SK-N-SH treated with all-trans-retinoic acid at 6 μM for 48 hours (cell line): Measurements from ENCODE around the gene GABARAP.

Experiments
- ATAC-seq: fragments of 200-7000 bp; cut with Tn5 transposase; 3 replicates; pipeline ENCODE4 v1.9.1; 2020; ENCODE audit warnings: mild to moderate bottlenecking, moderate library complexity
- ARNTL ChIP-seq: fragments of 450-650 bp; formaldehyde crosslinking; IDR thresholded peaks from 2 replicates; pipeline ENCODE4 v1.5.0; 2020; ENCODE audit warnings: low read depth, mild to moderate bottlenecking, moderate library complexity, borderline replicate concordance
- BACH2 ChIP-seq: fragments of 250-450 bp; sonication (Bioruptor Pico); IDR thresholded peaks from 2 replicates; pipeline ENCODE4 v1.9.0; 2021; ENCODE audit warnings: mild to moderate bottlenecking, borderline replicate concordance
- CSDC2 ChIP-seq: fragments of 250-450 bp; sonication (Bioruptor Pico); IDR thresholded peaks from 2 replicates; pipeline ENCODE4 v1.5.0; 2020; ENCODE audit warnings: mild to moderate bottlenecking, moderate library complexity
- ESRRG ChIP-seq: fragments of 250-450 bp; sonication (Bioruptor Pico); IDR thresholded peaks from 2 replicates; pipeline ENCODE4 v1.6.1; 2021; ENCODE audit warnings: mild to moderate bottlenecking
- GLIS3 ChIP-seq: fragments of 250-450 bp; sonication (Bioruptor Pico); IDR thresholded peaks from 2 replicates; pipeline ENCODE4 v1.5.0; 2020; ENCODE audit warnings: mild to moderate bottlenecking, moderate library complexity
- ISL1 ChIP-seq: fragments of 250-450 bp; sonication (Bioruptor Pico); IDR thresholded peaks from 2 replicates; pipeline ENCODE4 v2.1.2; 2022; ENCODE audit warnings: mild to moderate bottlenecking, moderate library complexity
- OSR1 ChIP-seq: fragments of 250-450 bp; sonication (Bioruptor Pico); IDR thresholded peaks from 2 replicates; pipeline ENCODE4 v1.8.0; 2022; ENCODE audit warnings: moderate library complexity, mild to moderate bottlenecking, inconsistent platforms
- RARB ChIP-seq: fragments of 250-450 bp; sonication (Bioruptor Pico); IDR thresholded peaks from 2 replicates; pipeline ENCODE4 v1.8.0; 2021; ENCODE audit warnings: mild to moderate bottlenecking, moderate library complexity
- SNAI2 ChIP-seq: fragments of 250-450 bp; sonication (Bioruptor Pico); IDR thresholded peaks from 2 replicates; pipeline ENCODE4 v1.5.0; 2020; ENCODE audit warnings: mild to moderate bottlenecking, moderate library complexity
- TCF4 ChIP-seq: fragments of 250-450 bp; sonication (Bioruptor Pico); IDR thresholded peaks from 2 replicates; pipeline ENCODE4 v1.8.0; 2021; ENCODE audit warnings: mild to moderate bottlenecking, moderate library complexity, borderline replicate concordance
- TOX ChIP-seq: fragments of 250-450 bp; sonication (Bioruptor Pico); IDR thresholded peaks from 2 replicates; pipeline ENCODE4 v1.8.0; 2021; ENCODE audit warnings: mild to moderate bottlenecking, moderate library complexity, borderline replicate concordance
- ZC3H10 ChIP-seq: fragments of 250-450 bp; sonication (Bioruptor Pico); IDR thresholded peaks from 2 replicates; pipeline ENCODE4 v1.5.1; 2021; ENCODE audit warnings: mild to moderate bottlenecking, moderate library complexity
- ZFP3 ChIP-seq: fragments of 250-450 bp; sonication (Bioruptor Pico); IDR thresholded peaks from 2 replicates; pipeline ENCODE4 v1.5.0; 2020; ENCODE audit warnings: mild to moderate bottlenecking, moderate library complexity
- ZFP30 ChIP-seq: fragments of 450-650 bp; formaldehyde crosslinking; IDR thresholded peaks from 2 replicates; pipeline ENCODE4 v1.5.0; 2022; ENCODE audit warnings: mild to moderate bottlenecking, moderate library complexity
- ZNF70 ChIP-seq: fragments of 450-650 bp; formaldehyde crosslinking; IDR thresholded peaks from 2 replicates; pipeline ENCODE4 v1.5.0; 2020; ENCODE audit warnings: mild to moderate bottlenecking, moderate library complexity
- ZNF8 ChIP-seq: fragments of 450-650 bp; formaldehyde crosslinking; IDR thresholded peaks from 2 replicates; pipeline ENCODE4 v1.5.0; 2020; ENCODE audit warnings: mild to moderate bottlenecking, moderate library complexity
- TF ChIP-seq, protein P1 (sequence below): fragments of 250-450 bp; sonication (Bioruptor Pico); IDR thresholded peaks from 2 replicates; pipeline ENCODE4 v1.8.0; 2020; ENCODE audit warnings: mild to moderate bottlenecking, moderate library complexity, borderline replicate concordance
- TF ChIP-seq, protein P2 (sequence below): fragments of 250-450 bp; sonication (Bioruptor Pico); IDR thresholded peaks from 2 replicates; pipeline ENCODE4 v1.5.1; 2021; ENCODE audit warnings: mild to moderate bottlenecking, moderate library complexity
- TF ChIP-seq, protein P3 (sequence below): fragments of 250-450 bp; sonication (Bioruptor Pico); IDR thresholded peaks from 2 replicates; pipeline ENCODE4 v1.5.1; 2020; ENCODE audit warnings: low read depth, mild to moderate bottlenecking, moderate library complexity
- TF ChIP-seq, protein P4 (sequence below): fragments of 250-450 bp; sonication (Bioruptor Pico); IDR thresholded peaks from 2 replicates; pipeline ENCODE4 v1.8.0; 2021; ENCODE audit warnings: low read depth, mild to moderate bottlenecking, moderate library complexity, borderline replicate concordance
- TF ChIP-seq, protein P5 (sequence below): fragments of 250-450 bp; sonication (Bioruptor Pico); IDR thresholded peaks from 2 replicates; pipeline ENCODE4 v1.5.0; 2020; ENCODE audit warnings: mild to moderate bottlenecking, moderate library complexity

Gene GABARAP

DNA sequence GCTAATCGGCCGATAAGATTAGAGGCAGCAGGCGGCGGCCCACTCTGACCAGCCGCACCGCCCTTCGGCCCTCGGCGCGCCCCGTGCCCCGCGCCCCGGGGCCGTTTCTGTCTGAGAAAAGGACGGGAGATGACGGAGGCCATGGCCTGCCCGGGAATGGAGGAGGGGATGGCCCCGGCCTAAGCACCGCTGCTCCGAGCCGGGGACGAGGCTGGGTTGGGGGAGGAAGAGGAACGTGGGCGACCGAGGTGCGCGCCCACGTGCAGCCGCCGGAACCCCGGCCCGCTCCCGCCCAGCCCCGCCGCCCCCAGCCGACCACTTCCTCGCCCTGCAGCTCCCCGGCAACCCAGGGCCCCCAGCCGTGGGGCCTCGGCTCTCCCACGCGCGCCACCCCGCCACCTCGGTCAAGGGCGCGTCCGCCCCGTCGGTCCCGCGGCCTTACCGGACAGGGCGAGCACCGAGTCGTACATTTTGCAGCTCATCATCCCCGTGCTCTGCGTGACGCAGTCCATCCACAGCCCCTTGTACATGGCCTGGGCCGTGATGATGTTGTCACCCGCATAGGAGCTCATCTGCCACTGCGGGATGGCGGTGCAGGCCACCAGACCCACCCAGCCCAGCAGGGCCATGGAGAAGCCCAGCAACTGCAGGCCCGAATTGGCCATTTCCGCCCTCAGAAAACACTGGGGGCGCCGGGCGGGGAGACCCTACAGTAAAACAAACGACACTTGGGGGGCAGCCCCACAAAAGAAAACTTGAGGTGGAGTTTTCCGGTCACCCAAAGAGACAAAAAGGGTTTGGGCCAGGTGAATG is 19.3 kb upstream of the GABARAP start:
- ATAC-seq, result no peak
- TF ChIP-seq ZNF70 (CRISPR knock-in tag) (no peak), ESRRG (no peak), TCF4 (CRISPR knock-in tag) (no peak), ISL1 (CRISPR knock-in tag) (no peak), CSDC2 (CRISPR knock-in tag) (no peak)
- TF ChIP-seq, protein P1, sequence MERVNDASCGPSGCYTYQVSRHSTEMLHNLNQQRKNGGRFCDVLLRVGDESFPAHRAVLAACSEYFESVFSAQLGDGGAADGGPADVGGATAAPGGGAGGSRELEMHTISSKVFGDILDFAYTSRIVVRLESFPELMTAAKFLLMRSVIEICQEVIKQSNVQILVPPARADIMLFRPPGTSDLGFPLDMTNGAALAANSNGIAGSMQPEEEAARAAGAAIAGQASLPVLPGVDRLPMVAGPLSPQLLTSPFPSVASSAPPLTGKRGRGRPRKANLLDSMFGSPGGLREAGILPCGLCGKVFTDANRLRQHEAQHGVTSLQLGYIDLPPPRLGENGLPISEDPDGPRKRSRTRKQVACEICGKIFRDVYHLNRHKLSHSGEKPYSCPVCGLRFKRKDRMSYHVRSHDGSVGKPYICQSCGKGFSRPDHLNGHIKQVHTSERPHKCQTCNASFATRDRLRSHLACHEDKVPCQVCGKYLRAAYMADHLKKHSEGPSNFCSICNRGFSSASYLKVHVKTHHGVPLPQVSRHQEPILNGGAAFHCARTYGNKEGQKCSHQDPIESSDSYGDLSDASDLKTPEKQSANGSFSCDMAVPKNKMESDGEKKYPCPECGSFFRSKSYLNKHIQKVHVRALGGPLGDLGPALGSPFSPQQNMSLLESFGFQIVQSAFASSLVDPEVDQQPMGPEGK, result no peak

DNA sequence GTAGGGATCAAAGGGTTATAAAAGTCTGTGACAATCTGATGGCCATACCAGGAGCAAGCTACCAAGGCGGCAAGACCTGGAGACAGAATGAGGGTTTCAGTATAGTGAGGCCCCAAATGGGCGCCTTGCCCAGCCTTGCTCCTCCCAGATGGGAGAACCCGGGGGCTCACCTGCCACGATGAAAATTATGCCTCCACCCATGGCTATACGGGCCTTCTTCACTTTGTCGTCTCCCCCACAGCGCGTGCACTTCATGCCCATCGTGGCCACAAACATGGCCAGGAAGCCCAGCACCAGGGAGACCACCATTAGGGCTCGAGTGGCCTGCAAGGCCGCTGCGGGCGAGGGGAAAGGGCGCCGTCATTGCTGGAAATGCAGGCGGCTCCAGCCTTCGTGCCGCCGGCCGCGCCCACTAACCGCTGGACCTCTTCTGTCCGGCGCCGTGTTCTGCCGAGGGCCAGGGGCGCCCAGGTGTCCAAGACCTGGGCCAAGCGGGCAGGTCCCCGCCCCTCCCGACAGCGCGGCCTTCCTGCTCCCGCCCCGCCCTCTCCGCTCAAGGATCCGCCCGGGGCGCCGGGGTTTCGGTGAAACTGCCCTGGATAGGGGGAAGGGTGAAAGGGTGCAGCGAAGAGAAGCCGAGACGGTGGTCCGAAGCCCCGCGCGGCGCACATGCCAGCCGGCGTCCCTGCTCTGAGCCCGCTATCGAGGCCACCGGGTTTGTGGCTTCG is 18.6 kb upstream of the GABARAP start:
- TF ChIP-seq SNAI2 (CRISPR knock-in tag), result no peak
- TF ChIP-seq OSR1, result no peak
- no peak for TF ChIP-seq ZC3H10 (CRISPR knock-in tag)
- TF ChIP-seq, protein P2, sequence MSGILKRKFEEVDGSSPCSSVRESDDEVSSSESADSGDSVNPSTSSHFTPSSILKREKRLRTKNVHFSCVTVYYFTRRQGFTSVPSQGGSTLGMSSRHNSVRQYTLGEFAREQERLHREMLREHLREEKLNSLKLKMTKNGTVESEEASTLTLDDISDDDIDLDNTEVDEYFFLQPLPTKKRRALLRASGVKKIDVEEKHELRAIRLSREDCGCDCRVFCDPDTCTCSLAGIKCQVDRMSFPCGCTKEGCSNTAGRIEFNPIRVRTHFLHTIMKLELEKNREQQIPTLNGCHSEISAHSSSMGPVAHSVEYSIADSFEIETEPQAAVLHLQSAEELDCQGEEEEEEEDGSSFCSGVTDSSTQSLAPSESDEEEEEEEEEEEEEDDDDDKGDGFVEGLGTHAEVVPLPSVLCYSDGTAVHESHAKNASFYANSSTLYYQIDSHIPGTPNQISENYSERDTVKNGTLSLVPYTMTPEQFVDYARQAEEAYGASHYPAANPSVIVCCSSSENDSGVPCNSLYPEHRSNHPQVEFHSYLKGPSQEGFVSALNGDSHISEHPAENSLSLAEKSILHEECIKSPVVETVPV, result no peak
- TF ChIP-seq ZNF8 (CRISPR knock-in tag), result no peak
- TF ChIP-seq, protein P3, sequence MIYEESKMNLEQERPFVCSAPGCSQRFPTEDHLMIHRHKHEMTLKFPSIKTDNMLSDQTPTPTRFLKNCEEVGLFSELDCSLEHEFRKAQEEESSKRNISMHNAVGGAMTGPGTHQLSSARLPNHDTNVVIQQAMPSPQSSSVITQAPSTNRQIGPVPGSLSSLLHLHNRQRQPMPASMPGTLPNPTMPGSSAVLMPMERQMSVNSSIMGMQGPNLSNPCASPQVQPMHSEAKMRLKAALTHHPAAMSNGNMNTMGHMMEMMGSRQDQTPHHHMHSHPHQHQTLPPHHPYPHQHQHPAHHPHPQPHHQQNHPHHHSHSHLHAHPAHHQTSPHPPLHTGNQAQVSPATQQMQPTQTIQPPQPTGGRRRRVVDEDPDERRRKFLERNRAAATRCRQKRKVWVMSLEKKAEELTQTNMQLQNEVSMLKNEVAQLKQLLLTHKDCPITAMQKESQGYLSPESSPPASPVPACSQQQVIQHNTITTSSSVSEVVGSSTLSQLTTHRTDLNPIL, result no peak
- no peak for TF ChIP-seq BACH2 (CRISPR knock-in tag)
- TF ChIP-seq ESRRG, result no peak
- TF ChIP-seq ZFP30 (CRISPR knock-in tag), result no peak
- no peak for TF ChIP-seq GLIS3 (CRISPR knock-in tag)
- TF ChIP-seq ZNF70 (CRISPR knock-in tag), result no peak
- TF ChIP-seq, protein P4, sequence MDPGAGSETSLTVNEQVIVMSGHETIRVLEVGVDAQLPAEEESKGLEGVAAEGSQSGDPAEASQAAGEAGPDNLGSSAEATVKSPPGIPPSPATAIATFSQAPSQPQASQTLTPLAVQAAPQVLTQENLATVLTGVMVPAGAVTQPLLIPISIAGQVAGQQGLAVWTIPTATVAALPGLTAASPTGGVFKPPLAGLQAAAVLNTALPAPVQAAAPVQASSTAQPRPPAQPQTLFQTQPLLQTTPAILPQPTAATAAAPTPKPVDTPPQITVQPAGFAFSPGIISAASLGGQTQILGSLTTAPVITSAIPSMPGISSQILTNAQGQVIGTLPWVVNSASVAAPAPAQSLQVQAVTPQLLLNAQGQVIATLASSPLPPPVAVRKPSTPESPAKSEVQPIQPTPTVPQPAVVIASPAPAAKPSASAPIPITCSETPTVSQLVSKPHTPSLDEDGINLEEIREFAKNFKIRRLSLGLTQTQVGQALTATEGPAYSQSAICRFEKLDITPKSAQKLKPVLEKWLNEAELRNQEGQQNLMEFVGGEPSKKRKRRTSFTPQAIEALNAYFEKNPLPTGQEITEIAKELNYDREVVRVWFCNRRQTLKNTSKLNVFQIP, result no peak
- TF ChIP-seq TOX (CRISPR knock-in tag), result no peak
- TF ChIP-seq, protein P5, sequence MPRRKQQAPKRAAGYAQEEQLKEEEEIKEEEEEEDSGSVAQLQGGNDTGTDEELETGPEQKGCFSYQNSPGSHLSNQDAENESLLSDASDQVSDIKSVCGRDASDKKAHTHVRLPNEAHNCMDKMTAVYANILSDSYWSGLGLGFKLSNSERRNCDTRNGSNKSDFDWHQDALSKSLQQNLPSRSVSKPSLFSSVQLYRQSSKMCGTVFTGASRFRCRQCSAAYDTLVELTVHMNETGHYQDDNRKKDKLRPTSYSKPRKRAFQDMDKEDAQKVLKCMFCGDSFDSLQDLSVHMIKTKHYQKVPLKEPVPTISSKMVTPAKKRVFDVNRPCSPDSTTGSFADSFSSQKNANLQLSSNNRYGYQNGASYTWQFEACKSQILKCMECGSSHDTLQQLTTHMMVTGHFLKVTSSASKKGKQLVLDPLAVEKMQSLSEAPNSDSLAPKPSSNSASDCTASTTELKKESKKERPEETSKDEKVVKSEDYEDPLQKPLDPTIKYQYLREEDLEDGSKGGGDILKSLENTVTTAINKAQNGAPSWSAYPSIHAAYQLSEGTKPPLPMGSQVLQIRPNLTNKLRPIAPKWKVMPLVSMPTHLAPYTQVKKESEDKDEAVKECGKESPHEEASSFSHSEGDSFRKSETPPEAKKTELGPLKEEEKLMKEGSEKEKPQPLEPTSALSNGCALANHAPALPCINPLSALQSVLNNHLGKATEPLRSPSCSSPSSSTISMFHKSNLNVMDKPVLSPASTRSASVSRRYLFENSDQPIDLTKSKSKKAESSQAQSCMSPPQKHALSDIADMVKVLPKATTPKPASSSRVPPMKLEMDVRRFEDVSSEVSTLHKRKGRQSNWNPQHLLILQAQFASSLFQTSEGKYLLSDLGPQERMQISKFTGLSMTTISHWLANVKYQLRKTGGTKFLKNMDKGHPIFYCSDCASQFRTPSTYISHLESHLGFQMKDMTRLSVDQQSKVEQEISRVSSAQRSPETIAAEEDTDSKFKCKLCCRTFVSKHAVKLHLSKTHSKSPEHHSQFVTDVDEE (CRISPR knock-in tag), result no peak
- TF ChIP-seq ARNTL (CRISPR knock-in tag), result no peak
- TF ChIP-seq ZFP3, result no peak
- no peak for TF ChIP-seq CSDC2 (CRISPR knock-in tag)
- no peak for TF ChIP-seq ISL1 (CRISPR knock-in tag)
- no peak for TF ChIP-seq RARB
- TF ChIP-seq, all 23 proteins: peak for 0
- ATAC-seq, result 0 out of 3 replicates have a peak, but pooled peaks have one; percentile 9

DNA sequence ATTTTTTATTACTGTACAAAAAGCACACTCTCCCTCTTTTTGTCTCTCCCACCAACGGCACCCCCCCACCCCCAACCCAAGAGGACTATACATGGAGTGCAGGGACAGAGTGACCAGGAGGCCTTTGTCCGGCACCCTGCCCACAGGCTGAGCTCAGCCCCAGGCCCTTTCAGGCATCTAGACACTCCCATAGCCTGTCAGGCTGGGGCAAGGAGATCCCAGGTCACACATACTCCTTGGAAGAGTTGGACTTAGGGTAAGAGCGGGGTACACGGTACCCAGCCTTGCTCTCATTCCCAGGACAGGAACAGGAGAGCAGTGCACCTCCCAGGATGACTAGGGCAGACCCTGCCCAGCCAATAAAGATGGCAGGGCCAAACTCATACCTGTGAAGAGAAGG is 17.9 kb upstream of the GABARAP start:
- ATAC-seq, result no peak
- TF ChIP-seq SNAI2 (CRISPR knock-in tag) (no peak), ISL1 (CRISPR knock-in tag) (no peak), CSDC2 (CRISPR knock-in tag) (no peak), OSR1 (no peak), ARNTL (CRISPR knock-in tag) (no peak)
- TF ChIP-seq, protein P2, result no peak
- TF ChIP-seq, protein P5 (CRISPR knock-in tag), result no peak
- TF ChIP-seq, protein P4, result no peak
